Measurements from ENCODE around the gene GET4. TPM values are rescaled to one million over a fixed set of nuclear protein-coding genes. Genes with fewer than 3 reads are reported as not detected.
"Not testable (repeated sequence)": the region's sequence is repeated elsewhere in the genome, so short reads cannot be mapped to it uniquely, and the experiment has no call there.

GET4 gene
- total RNA-seq, 1 donor from 2014 or later: 41.0 TPM

DNA sequence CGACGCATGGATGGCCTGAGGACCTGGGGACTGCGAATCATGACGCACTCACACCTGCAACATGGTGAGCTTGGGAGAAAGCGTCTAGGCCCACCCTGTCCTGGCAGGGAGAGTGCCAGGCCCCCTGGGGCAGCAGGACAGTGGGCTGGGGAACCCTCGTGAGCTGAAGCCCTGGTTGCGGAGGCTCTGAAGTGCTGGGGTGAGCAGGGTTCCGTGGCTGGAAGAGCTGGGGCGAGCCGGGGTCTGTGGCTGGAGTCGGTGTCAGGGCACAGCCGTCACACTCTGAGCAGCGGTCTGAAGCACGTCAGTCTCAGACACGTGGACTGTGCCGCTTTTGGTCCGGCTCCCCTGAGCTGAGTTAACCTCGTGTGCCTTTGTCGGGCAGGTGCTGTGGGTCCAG lies 39.4 kb upstream of the GET4 start:
- H3K36me3 Mint-ChIP-seq (ENCODE audit: low read depth): peaks cover 31% of the 10 kb centered on the region
- H3K9me3 Mint-ChIP-seq: no peaks in the 10 kb centered on the region
- H3K4me3 Mint-ChIP-seq: no peak overlapping the region
- no peak overlapping the region for H3K27ac Mint-ChIP-seq
- intact Hi-C loops (cut with micrococcal nuclease): loop anchor here (10.0 kb wide), 1 partner anchor 52 kb away; no protein-coding TSS in a partner anchor
- H3K4me1 Mint-ChIP-seq: peaks cover 16% of the 10 kb centered on the region
- no peak for DNase-seq
- H3K27me3 Mint-ChIP-seq: no peaks in the 10 kb centered on the region

DNA sequence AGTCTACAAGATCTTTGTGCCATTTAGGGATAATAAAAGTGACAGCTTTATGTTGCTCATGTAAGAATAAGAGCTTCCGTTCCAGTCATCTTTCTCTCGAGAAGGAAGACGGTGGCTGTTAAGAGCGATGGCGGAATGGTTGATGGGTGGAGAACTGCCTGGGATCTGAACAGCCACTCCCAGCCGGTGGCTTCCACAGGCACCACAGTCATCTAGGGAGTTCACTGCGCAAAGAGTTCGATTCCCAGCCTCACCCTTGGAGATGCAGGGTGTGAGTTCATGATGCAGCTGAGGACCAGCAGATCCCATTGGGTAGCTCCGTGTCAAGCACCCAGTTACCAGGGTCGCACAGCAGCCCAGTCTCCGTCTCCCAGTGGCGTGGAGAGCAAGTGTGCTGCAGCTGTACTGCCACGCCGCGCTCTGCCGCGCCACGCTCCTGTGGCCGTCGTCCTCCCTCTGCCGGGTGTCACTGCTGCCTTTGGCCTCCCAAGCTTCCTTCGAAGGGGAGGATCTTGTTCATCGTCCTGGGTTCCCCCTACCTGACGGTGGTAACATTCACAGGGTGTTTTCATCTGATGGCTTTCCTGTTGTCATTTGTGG lies 36.3 kb upstream of the GET4 start:
- no peak for DNase-seq
- Mint-ChIP-seq H3K27me3 (no peaks in the 10 kb centered on the region), H3K9me3 (no peaks in the 10 kb centered on the region), H3K27ac (no peak overlapping the region), H3K4me3 (no peak overlapping the region), H3K36me3 (ENCODE audit: low read depth) (peaks cover 42% of the 10 kb centered on the region), H3K4me1 (peaks cover 5% of the 10 kb centered on the region)
- intact Hi-C loops (cut with micrococcal nuclease): no loop called here

DNA sequence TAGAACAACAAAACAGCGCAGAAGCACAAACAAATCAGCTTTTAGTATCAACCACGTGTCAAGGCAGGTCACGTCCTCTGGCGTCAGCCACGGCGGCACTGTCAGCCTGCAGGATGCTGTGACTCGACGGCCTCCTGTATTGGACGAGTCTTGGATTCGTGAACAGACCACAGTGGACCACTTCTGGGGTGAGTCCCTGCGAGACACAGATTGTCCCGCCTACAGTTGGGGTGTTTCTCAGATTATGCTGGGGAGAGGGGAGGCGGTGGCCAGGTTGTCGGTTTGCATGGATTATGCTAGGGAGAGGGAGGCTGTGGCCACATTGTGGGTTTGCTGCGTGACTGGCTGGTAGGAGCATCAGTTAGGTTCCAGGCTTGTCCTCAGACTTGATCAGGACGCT lies 34.4 kb upstream of the GET4 start:
- Mint-ChIP-seq H3K27me3 (no peaks in the 10 kb centered on the region), H3K9me3 (no peaks in the 10 kb centered on the region), H3K27ac (no peak overlapping the region), H3K4me3 (no peak overlapping the region), H3K36me3 (ENCODE audit: low read depth) (peaks cover 47% of the 10 kb centered on the region), H3K4me1 (no peaks in the 10 kb centered on the region)
- no peak for DNase-seq
- intact Hi-C loops (cut with micrococcal nuclease): no loop called here

DNA sequence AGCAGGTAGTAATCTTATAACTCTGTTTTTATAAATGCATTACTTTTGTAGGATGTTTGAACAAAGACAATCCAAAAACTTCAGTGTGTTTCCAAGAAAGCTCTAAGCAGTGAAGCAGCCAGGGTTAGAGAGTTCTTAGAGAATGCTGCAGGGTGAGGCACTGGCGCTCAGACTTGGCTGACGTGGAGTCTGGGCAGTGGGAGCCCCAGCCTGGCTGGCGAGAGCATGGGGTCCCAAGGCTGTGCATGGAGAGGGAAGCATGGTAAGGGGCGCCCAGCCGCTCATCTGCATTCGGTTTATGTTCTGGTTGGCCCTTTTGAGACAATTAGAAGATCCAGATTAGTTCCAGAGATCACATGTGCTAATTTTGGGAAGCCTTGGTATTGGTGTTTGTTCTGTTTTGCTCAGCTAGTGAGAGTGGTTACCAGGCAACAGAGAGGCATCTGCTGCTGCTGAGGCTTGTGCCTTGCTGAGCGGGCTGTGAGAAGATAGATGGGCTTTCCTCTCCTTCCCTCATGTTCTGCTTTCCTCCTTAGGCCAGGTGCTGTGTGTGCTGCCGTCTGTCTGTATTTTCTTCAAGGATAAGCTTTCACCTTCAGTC lies 33.8 kb upstream of the GET4 start:
- Mint-ChIP-seq H3K9me3 (no peaks in the 10 kb centered on the region), H3K27ac (no peak overlapping the region), H3K36me3 (ENCODE audit: low read depth) (peaks cover 46% of the 10 kb centered on the region), H3K27me3 (no peaks in the 10 kb centered on the region), H3K4me1 (no peaks in the 10 kb centered on the region), H3K4me3 (no peak overlapping the region)
- DNase-seq: no peak
- intact Hi-C loops (cut with micrococcal nuclease): no loop called here

DNA sequence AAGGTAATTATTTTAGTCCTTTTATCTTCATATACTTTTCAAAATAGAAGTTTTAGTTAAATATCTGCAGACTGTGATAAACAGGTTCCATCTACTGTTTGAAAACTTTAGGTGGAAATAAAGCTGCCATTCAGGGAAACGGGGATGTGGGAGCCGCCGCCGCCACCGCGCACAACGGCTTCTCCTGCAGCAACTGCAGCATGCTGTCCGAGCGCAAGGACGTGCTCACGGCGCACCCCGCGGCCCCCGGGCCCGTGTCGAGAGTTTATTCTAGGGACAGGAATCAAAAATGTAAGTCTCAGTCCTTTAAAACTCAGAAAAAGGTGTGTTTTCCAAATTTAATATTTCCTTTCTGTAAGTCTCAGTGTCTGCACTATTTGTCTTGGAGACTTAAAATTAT lies 33.1 kb upstream of the GET4 start:
- H3K36me3 Mint-ChIP-seq (ENCODE audit: low read depth): peaks cover 48% of the 10 kb centered on the region
- no peak overlapping the region for H3K27ac Mint-ChIP-seq
- H3K27me3 Mint-ChIP-seq: no peaks in the 10 kb centered on the region
- intact Hi-C loops (cut with micrococcal nuclease): no loop called here
- H3K4me3 Mint-ChIP-seq: no peak overlapping the region
- DNase-seq: no peak
- no peaks in the 10 kb centered on the region for H3K4me1 Mint-ChIP-seq
- no peaks in the 10 kb centered on the region for H3K9me3 Mint-ChIP-seq

DNA sequence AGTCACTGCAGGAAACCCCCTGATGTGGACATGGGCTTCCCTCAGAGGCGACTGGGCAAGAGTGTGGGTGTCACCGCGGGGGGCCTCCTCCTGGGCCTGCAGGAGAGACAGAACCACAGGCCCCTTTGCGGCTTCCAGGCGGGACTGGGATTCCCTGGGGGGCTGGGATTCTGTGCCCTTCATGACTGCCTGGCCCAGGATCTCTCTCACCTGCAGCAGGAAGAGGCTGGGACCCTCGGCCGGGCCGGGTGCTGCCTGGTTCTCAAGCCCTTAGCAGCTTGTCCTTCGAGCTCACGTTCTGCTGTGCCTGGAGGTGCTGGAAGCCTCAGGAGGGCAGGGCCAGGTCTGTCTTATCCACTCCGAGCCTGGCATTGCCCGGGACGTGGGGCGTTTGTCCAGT lies 32.3 kb upstream of the GET4 start:
- intact Hi-C loops (cut with micrococcal nuclease): no loop called here

DNA sequence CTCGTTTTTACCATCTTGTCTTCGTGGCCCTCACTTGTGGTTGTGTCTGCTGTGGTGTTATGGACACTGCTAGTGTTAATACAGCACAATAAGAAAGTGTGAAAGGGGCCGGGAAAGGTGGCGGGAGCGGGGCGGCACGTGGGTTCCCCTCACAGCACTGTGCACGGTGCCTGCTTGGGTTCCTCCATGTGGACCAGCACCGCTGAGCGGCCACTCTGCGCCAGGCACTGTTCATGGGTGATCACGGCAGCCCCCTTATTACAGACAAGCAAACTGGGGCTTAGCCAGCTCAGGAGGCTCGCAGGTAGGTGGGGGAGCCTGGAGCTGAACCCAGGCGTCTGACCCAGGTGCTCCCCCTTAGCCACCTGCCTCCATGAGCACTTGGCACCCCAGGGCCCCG lies 31.8 kb upstream of the GET4 start:
- H3K27ac Mint-ChIP-seq: no peak overlapping the region
- intact Hi-C loops (cut with micrococcal nuclease): no loop called here
- no peak for DNase-seq
- peaks cover 50% of the 10 kb centered on the region for H3K36me3 Mint-ChIP-seq (ENCODE audit: low read depth)
- H3K4me3 Mint-ChIP-seq: no peak overlapping the region
- H3K27me3 Mint-ChIP-seq: no peaks in the 10 kb centered on the region
- H3K9me3 Mint-ChIP-seq: no peaks in the 10 kb centered on the region
- H3K4me1 Mint-ChIP-seq: no peaks in the 10 kb centered on the region

More for the DNA sequence above, 32.3 kb upstream of the GET4 start:
- DNase-seq: no peak
- Mint-ChIP-seq H3K4me3 (no peak overlapping the region), H3K4me1 (no peaks in the 10 kb centered on the region), H3K27me3 (no peaks in the 10 kb centered on the region), H3K27ac (no peak overlapping the region), H3K36me3 (ENCODE audit: low read depth) (peaks cover 49% of the 10 kb centered on the region), H3K9me3 (no peaks in the 10 kb centered on the region)

DNA sequence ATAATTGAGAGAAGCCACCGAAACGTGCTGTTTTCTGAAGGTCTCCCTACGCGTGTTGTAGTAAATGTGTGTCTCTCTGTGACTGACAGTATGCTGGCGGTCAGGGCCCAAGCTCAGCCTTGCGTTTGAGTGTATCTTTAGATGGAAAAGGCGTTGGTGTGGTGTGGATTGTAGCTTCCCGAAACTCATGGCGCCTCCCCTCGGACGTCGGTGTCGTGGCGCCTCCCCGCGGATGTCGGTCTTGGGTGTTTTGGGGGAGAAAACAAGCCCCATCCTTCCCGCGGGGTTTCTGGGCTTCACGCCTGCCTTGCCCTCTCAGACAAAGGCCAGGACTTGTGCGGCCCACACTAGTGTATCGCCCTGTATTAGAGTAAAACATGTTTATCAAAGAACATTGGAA lies 31.3 kb upstream of the GET4 start:
- H3K4me3 Mint-ChIP-seq: no peak overlapping the region
- peaks cover 50% of the 10 kb centered on the region for H3K36me3 Mint-ChIP-seq (ENCODE audit: low read depth)
- intact Hi-C loops (cut with micrococcal nuclease): no loop called here
- H3K27ac Mint-ChIP-seq: no peak overlapping the region
- H3K27me3 Mint-ChIP-seq: no peaks in the 10 kb centered on the region
- no peaks in the 10 kb centered on the region for H3K9me3 Mint-ChIP-seq
- DNase-seq: no peak
- H3K4me1 Mint-ChIP-seq: no peaks in the 10 kb centered on the region

DNA sequence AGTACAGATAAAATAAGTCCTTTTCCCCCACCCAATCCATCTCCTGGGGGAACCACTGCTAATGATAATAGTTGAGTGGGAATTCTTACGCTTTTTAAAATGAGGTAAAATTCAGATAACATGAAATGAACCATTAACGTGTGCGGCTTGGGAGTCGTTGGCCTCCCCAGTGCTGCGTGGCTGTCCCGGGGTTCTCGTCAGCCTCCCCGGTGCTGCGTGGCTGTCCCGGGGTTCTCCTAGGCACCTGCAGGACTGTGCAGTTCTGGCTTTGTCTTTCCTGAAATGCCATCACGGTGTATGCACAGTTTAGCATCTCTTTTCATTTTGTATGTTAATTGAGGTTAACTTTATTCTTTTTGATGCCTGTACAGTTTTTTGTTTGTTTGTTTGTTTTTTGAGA lies 30.6 kb upstream of the GET4 start:
- Mint-ChIP-seq H3K36me3 (ENCODE audit: low read depth) (peaks cover 47% of the 10 kb centered on the region), H3K4me1 (no peaks in the 10 kb centered on the region)

DNA sequence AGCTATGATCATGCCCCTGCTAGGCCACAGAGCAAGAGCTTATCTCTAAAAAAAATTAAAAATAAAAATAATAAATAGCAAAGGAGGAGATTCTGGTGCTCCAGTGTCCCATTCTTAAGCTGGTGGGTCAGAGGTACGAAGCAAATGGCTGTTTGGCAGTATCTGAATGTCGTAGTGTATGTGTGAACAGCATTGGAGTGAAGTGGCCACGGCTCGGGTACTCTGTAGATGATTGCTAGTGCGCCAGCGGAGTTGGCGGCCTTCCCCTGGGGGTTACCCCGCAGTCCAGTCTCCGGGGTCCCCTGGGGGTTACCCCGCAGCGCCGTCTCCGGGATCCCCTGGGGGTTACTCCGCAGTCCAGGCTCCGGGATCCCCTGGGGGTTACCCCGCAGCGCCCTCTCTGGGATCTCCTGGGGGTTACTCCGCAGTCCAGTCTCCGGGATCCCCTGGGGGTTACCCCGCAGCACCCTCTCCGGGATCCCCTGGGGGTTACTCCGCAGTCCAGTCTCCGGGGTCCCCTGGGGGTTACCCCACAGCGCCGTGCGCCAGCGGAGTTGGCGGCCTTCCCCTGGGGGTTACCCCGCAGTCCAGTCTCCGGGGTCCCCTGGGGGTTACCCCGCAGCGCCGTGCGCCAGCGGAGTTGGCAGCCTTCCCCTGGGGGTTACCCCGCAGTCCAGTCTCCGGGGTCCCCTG lies 29.2 kb upstream of the GET4 start:
- H3K27me3 Mint-ChIP-seq; intact Hi-C loops (cut with micrococcal nuclease); H3K9me3 Mint-ChIP-seq: not testable (repeated sequence)

More for the DNA sequence above, 30.6 kb upstream of the GET4 start:
- Mint-ChIP-seq H3K9me3 (no peaks in the 10 kb centered on the region), H3K27me3 (no peaks in the 10 kb centered on the region), H3K4me3 (no peak overlapping the region), H3K27ac (no peak overlapping the region)
- intact Hi-C loops (cut with micrococcal nuclease): no loop called here
- DNase-seq: no peak

DNA sequence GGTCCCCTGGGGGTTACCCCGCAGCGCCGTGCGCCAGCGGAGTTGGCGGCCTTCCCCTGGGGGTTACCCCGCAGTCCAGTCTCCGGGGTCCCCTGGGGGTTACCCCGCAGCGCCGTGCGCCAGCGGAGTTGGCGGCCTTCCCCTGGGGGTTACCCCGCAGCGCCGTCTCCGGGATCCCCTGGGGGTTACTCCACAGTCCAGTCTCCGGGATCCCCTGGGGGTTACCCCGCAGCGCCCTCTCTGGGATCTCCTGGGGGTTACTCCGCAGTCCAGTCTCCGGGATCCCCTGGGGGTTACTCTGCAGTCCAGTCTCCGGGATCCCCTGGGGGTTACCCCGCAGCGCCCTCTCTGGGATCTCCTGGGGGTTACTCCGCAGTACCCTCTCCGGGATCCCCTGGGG lies 28.6 kb upstream of the GET4 start:
- DNase-seq: not testable (repeated sequence)
- peaks cover 39% of the 10 kb centered on the region for H3K36me3 Mint-ChIP-seq (ENCODE audit: low read depth)

More for the DNA sequence above, 29.2 kb upstream of the GET4 start:
- peaks cover 42% of the 10 kb centered on the region for H3K36me3 Mint-ChIP-seq (ENCODE audit: low read depth)
- not testable (repeated sequence) for DNase-seq, H3K4me3 Mint-ChIP-seq, H3K27ac Mint-ChIP-seq, H3K4me1 Mint-ChIP-seq

DNA sequence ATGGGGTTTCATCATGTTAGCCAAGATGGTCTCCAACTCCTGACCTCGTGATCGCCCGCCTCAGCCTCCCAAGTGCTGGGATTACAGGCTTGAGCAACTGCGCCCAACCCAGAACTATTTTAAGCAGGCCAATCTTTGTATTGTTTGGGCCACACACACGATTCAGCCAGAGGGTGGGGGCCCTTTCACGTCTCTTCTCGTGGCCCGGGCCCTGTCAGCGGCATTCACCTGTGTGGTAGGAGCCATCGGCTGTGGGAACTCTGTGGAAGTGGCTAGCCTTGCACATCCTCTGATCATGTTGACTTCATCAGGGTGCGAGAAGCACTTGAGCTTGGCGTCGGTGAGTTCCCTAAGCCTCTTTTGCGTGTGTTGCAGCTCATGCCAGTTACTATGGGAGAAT lies 27.2 kb upstream of the GET4 start:
- H3K36me3 Mint-ChIP-seq (ENCODE audit: low read depth): peaks cover 37% of the 10 kb centered on the region
- H3K4me1 Mint-ChIP-seq: no peaks in the 10 kb centered on the region
- H3K27ac Mint-ChIP-seq: no peak overlapping the region
- intact Hi-C loops (cut with micrococcal nuclease): no loop called here
- H3K27me3 Mint-ChIP-seq: no peaks in the 10 kb centered on the region
- H3K9me3 Mint-ChIP-seq: no peaks in the 10 kb centered on the region
- no peak overlapping the region for H3K4me3 Mint-ChIP-seq
- DNase-seq: no peak

More for the DNA sequence above, 28.6 kb upstream of the GET4 start:
- H3K9me3 Mint-ChIP-seq; intact Hi-C loops (cut with micrococcal nuclease); H3K4me1 Mint-ChIP-seq; H3K27me3 Mint-ChIP-seq; H3K27ac Mint-ChIP-seq; H3K4me3 Mint-ChIP-seq: not testable (repeated sequence)

DNA sequence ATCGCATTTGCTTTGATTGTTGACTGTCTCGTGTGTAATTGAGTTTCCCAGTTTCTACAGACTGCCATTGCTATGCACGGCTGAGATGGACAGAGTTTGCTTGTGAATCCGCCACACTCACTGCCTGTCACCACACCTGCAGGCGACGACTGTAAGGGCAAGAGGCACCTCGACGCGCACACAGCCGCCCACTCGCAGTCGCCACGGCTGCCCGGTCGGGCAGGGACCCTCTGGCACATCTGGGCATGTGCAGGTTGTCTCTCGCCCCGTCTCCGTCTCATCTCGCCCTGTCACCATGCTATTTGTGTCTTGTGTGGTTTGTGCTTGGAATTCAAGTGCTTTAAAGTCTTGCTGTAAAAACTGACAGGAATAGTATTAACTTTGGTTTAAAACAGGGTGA lies 26.6 kb upstream of the GET4 start:
- DNase-seq: no peak
- Mint-ChIP-seq H3K36me3 (ENCODE audit: low read depth) (peaks cover 38% of the 10 kb centered on the region), H3K27me3 (no peaks in the 10 kb centered on the region), H3K4me3 (no peak overlapping the region), H3K4me1 (no peaks in the 10 kb centered on the region), H3K9me3 (no peaks in the 10 kb centered on the region), H3K27ac (no peak overlapping the region)
- intact Hi-C loops (cut with micrococcal nuclease): no loop called here

DNA sequence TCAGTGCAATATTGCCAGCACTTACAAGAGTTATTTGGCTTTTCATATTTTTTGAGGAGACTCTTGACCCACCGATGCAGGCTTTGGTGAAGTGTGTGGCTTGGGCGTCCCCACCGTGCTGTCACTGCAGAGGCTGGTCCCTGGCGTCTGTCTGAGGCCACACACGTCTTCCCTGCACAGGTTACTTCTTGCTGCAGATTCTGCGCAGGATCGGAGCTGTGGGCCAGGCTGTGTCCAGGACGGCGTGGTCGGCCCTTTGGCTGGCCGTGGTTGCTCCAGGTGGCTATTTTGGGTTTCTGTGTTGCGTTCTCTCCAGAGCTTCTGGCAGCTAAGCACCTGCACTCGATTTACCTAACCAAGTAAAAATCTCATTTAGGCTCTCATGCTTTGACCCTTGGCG lies 25.1 kb upstream of the GET4 start:
- Mint-ChIP-seq H3K36me3 (ENCODE audit: low read depth) (peaks cover 31% of the 10 kb centered on the region), H3K4me1 (no peaks in the 10 kb centered on the region), H3K27me3 (no peaks in the 10 kb centered on the region), H3K4me3 (no peak overlapping the region), H3K9me3 (no peaks in the 10 kb centered on the region), H3K27ac (no peak overlapping the region)
- intact Hi-C loops (cut with micrococcal nuclease): no loop called here
- DNase-seq: no peak
